Mesodermal cell (in vitro differentiated cells): ENCODE results near the gene FUT7.

ENCODE experiments used
- H3K27ac ChIP-seq: 2 replicates; pipeline ENCODE4 v1.7.0; 2013; ENCODE audit warnings: mild to moderate bottlenecking, low read depth, low read length, moderate library complexity; ENCODE audit not compliant: severe bottlenecking
- H3K36me3 ChIP-seq: 2 replicates; pipeline ENCODE4 v1.7.1; 2013; ENCODE audit warnings: mild to moderate bottlenecking, low read length, moderate library complexity; ENCODE audit not compliant: control insufficient read depth, insufficient read depth
- H3K4me1 ChIP-seq: one replicate; pipeline ENCODE4 v1.7.1; 2013; ENCODE audit warnings: mild to moderate bottlenecking, low read length; ENCODE audit not compliant: insufficient read depth, control insufficient read depth, poor library complexity, severe bottlenecking
- H3K4me3 ChIP-seq: 2 replicates; pipeline ENCODE4 v1.7.0; 2013; ENCODE audit warnings: low read length, control low read depth, mild to moderate bottlenecking; ENCODE audit not compliant: insufficient read depth, poor library complexity, severe bottlenecking; ENCODE audit errors: extremely low read depth
- H3K9me3 ChIP-seq: 2 replicates; pipeline ENCODE4 v1.7.1; 2013; ENCODE audit warnings: mild to moderate bottlenecking, low read length, moderate library complexity; ENCODE audit not compliant: control insufficient read depth
- WGBS, 2 experiments: methylation state at CpG; one replicate each; pipeline ENCODE4 v1.1.5; 2013; ENCODE audit warnings: missing lambda C conversion rate in 2 of 2; ENCODE audit not compliant: insufficient coverage in 2 of 2; 5-methylcytosine and 5-hydroxymethylcytosine counted together

FUT7 gene

GRCh38 chr9:137014776-137015539 lies 16.9 kb downstream of the FUT7 start:
- H3K36me3 ChIP-seq, result peaks cover 4% of the 10 kb centered on the region
- no peaks in the 10 kb centered on the region for H3K9me3 ChIP-seq
- H3K27ac ChIP-seq, result no peak overlapping the region
- no peaks in the 10 kb centered on the region for H3K4me1 ChIP-seq
- H3K4me3 ChIP-seq, result no peak overlapping the region
- 97% methylated on average over 28 to 36 of the region's 36 CpGs for WGBS, 2 experiments

- Histone ChIP-seq H3K9me3 (no peaks in the 10 kb centered on the region), H3K4me1 (no peaks in the 10 kb centered on the region), H3K36me3 (peaks cover 4% of the 10 kb centered on the region), H3K27ac (no peak overlapping the region), H3K4me3 (no peak overlapping the region)
- WGBS, 2 experiments, result 87 to 91% methylated on average over 19 to 23 of the region's 23 CpGs
Observed at GRCh38 chr9:137014166-137014565, 17.7 kb downstream of the FUT7 start.

GRCh38 chr9:137013571-137013940 lies 18.3 kb downstream of the FUT7 start:
- H3K36me3 ChIP-seq, result peaks cover 4% of the 10 kb centered on the region
- no peak overlapping the region for H3K27ac ChIP-seq
- WGBS, 2 experiments, result 93 to 95% methylated on average over 10 to 17 of the region's 20 CpGs
- H3K9me3 ChIP-seq, result no peaks in the 10 kb centered on the region
- no peak overlapping the region for H3K4me3 ChIP-seq
- no peaks in the 10 kb centered on the region for H3K4me1 ChIP-seq

GRCh38 chr9:137012694-137013570 lies 19.0 kb downstream of the FUT7 start:
- no peak overlapping the region for H3K27ac ChIP-seq
- no peak overlapping the region for H3K4me3 ChIP-seq
- no peaks in the 10 kb centered on the region for H3K9me3 ChIP-seq
- H3K36me3 ChIP-seq, result peaks cover 4% of the 10 kb centered on the region
- H3K4me1 ChIP-seq, result no peaks in the 10 kb centered on the region
- 76% methylated on average over 35 to 57 of the region's 67 CpGs for WGBS, 2 experiments

- H3K27ac ChIP-seq, result no peak overlapping the region
- H3K4me1 ChIP-seq, result no peaks in the 10 kb centered on the region
- H3K9me3 ChIP-seq, result no peaks in the 10 kb centered on the region
- H3K36me3 ChIP-seq, result peaks cover 4% of the 10 kb centered on the region
- H3K4me3 ChIP-seq, result no peak overlapping the region
- 93 to 96% methylated on average over 27 to 29 of the region's 39 CpGs for WGBS, 2 experiments
Observed at GRCh38 chr9:137011907-137012675, 19.8 kb downstream of the FUT7 start.

GRCh38 chr9:137011156-137011555 lies 20.7 kb downstream of the FUT7 start:
- Histone ChIP-seq H3K9me3 (no peaks in the 10 kb centered on the region), H3K4me3 (no peak overlapping the region), H3K36me3 (peaks cover under 1% of the 10 kb centered on the region), H3K27ac (no peak overlapping the region), H3K4me1 (no peaks in the 10 kb centered on the region)
- WGBS, 2 experiments, result 96 to 97% methylated on average over 23 to 24 of the region's 24 CpGs

GRCh38 chr9:137009938-137010732 lies 21.8 kb downstream of the FUT7 start:
- no peak overlapping the region for H3K27ac ChIP-seq
- WGBS, 2 experiments, result 93 to 95% methylated on average over 36 to 48 of the region's 49 CpGs
- H3K4me1 ChIP-seq, result no peaks in the 10 kb centered on the region
- no peaks in the 10 kb centered on the region for H3K9me3 ChIP-seq
- no peak overlapping the region for H3K4me3 ChIP-seq
- no peaks in the 10 kb centered on the region for H3K36me3 ChIP-seq

- Histone ChIP-seq H3K9me3 (no peaks in the 10 kb centered on the region), H3K36me3 (no peaks in the 10 kb centered on the region), H3K27ac (no peak overlapping the region), H3K4me1 (no peaks in the 10 kb centered on the region), H3K4me3 (no peak overlapping the region)
- WGBS, 2 experiments, result 93 to 94% methylated on average over 5 to 13 of the region's 18 CpGs
Observed at GRCh38 chr9:137009217-137009616, 22.7 kb downstream of the FUT7 start.

GRCh38 chr9:137008312-137008711 lies 23.6 kb downstream of the FUT7 start:
- Histone ChIP-seq H3K36me3 (no peaks in the 10 kb centered on the region), H3K4me1 (no peaks in the 10 kb centered on the region), H3K4me3 (no peak overlapping the region), H3K9me3 (no peaks in the 10 kb centered on the region), H3K27ac (no peak overlapping the region)
- WGBS, 2 experiments, result 87 to 91% methylated on average over 16 to 17 of the region's 22 CpGs

GRCh38 chr9:137007816-137008270 lies 24.0 kb downstream of the FUT7 start:
- H3K4me3 ChIP-seq, result no peak overlapping the region
- no peaks in the 10 kb centered on the region for H3K36me3 ChIP-seq
- no peak overlapping the region for H3K27ac ChIP-seq
- H3K4me1 ChIP-seq, result no peaks in the 10 kb centered on the region
- H3K9me3 ChIP-seq, result no peaks in the 10 kb centered on the region
- 87 to 89% methylated on average over 9 to 13 of the region's 13 CpGs for WGBS, 2 experiments
